Measurements from ENCODE around the gene WSCD2.

The WSCD2 gene

GRCh38 chr12:108238474-108238873 lies 109.4 kb downstream of the WSCD2 start:
- H3K4me3 ChIP-seq (ENCODE audit: low read depth, low read length) = no peak overlapping the region
- DNase-seq (ENCODE audit: low read depth) = no peak
- no peak for TF ChIP-seq CTCF (IDR thresholded peaks at IDR 0.05; ENCODE audit: insufficient read depth, low read depth, low read length, missing control alignments)

- H3K4me3 ChIP-seq (ENCODE audit: low read depth, low read length) = no peak overlapping the region
- DNase-seq (ENCODE audit: low read depth) = no peak
- TF ChIP-seq CTCF (IDR thresholded peaks at IDR 0.05; ENCODE audit: insufficient read depth, low read depth, low read length, missing control alignments) = no peak
Measured at GRCh38 chr12:108239378-108239777, 110.3 kb downstream of the WSCD2 start.

DNA sequence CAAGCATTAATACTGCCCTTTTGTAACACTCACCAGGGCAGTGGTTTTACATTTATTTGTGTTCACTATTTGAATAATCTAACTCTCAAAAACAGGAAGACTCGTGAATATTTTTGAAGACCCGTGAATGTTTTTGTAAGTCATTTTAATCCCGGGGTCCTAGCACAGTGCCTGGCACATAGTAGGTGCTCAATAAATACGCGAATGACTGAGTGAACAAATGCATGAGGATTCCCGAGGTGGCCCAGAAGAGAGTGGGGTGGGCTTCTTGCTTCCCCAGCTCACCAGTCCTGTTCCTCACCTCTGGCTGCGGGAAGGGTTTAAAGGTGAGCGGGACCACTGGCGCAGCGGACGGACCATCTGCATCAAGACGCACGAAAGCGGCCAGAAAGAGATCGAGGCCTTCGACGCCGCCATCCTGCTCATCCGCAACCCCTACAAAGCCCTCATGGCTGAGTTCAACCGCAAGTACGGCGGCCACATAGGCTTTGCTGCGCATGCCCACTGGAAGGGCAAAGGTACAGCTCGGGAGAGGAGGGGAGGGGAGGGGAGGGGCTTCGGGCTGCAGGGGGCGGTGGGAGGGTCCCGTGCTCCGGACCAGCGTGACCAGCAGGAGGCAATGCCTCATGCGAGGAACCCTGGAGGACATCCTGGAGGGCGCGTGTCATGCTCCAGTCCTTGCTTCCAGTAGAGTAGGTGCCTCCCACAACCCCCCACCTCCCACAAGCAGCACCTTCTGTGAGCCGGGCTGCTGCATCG lies 111.1 kb downstream of the WSCD2 start:
- TF ChIP-seq CTCF (IDR thresholded peaks at IDR 0.05; ENCODE audit: insufficient read depth, low read depth, low read length, missing control alignments) = no peak
- H3K4me3 ChIP-seq (ENCODE audit: low read depth, low read length) = no peak overlapping the region
- no peak for DNase-seq (ENCODE audit: low read depth)

- H3K4me3 ChIP-seq (ENCODE audit: low read depth, low read length) = no peak overlapping the region
- no peak for DNase-seq (ENCODE audit: low read depth)
- TF ChIP-seq CTCF (IDR thresholded peaks at IDR 0.05; ENCODE audit: insufficient read depth, low read depth, low read length, missing control alignments) = no peak
Measured at GRCh38 chr12:108240928-108241327, 111.8 kb downstream of the WSCD2 start.

GRCh38 chr12:108241986-108242703 lies 113.1 kb downstream of the WSCD2 start:
- DNase-seq (ENCODE audit: low read depth) = no peak

GRCh38 chr12:108247130-108247529 lies 118.0 kb downstream of the WSCD2 start:
- TF ChIP-seq CTCF (IDR thresholded peaks at IDR 0.05; ENCODE audit: insufficient read depth, low read depth, low read length, missing control alignments) = no peak
- DNase-seq (ENCODE audit: low read depth) = no peak
- H3K4me3 ChIP-seq (ENCODE audit: low read depth, low read length) = no peak overlapping the region

More at GRCh38 chr12:108241986-108242703, 113.1 kb downstream of the WSCD2 start:
- H3K4me3 ChIP-seq (ENCODE audit: low read depth, low read length) = no peak overlapping the region
- TF ChIP-seq CTCF (IDR thresholded peaks at IDR 0.05; ENCODE audit: insufficient read depth, low read depth, low read length, missing control alignments) = no peak

Measured in GM12865 (cell line).